ENCODE results near the gene SELENBP1.
"Not testable (repeated sequence)": the region's sequence is repeated elsewhere in the genome, so short reads cannot be mapped to it uniquely, and the experiment has no call there.

SELENBP1 gene

GRCh38 chr1:151377150-151377884, 4.8 kb upstream of the SELENBP1 start:
- no peak for DNase-seq

- DNase-seq = no peak
Measured at GRCh38 chr1:151373196-151373595, 691 bp upstream of the SELENBP1 start.

- no peak for DNase-seq
Measured at GRCh38 chr1:151371370-151372057, 991 bp downstream of the SELENBP1 start.

GRCh38 chr1:151370211-151370911, 2.1 kb downstream of the SELENBP1 start:
- DNase-seq = no peak

GRCh38 chr1:151369621-151370048, 2.9 kb downstream of the SELENBP1 start:
- DNase-seq = no peak

GRCh38 chr1:151369302-151369610, 3.2 kb downstream of the SELENBP1 start:
- no peak for DNase-seq

GRCh38 chr1:151368393-151369301, 3.9 kb downstream of the SELENBP1 start:
- no peak for DNase-seq

- DNase-seq = no peak
Measured at GRCh38 chr1:151367658-151368392, 4.7 kb downstream of the SELENBP1 start.

GRCh38 chr1:151364996-151365395, 7.5 kb downstream of the SELENBP1 start:
- DNase-seq = no peak

GRCh38 chr1:151362308-151363155, 10.0 kb downstream of the SELENBP1 start:
- no peak for DNase-seq

GRCh38 chr1:151361883-151362282, 10.6 kb downstream of the SELENBP1 start:
- no peak for DNase-seq

GRCh38 chr1:151356696-151357095, 15.8 kb downstream of the SELENBP1 start:
- DNase-seq = no peak

- no peak for DNase-seq
Measured at GRCh38 chr1:151352021-151352718, 20.3 kb downstream of the SELENBP1 start.

- DNase-seq = not testable (repeated sequence)
Measured at GRCh38 chr1:151350323-151350722, 22.2 kb downstream of the SELENBP1 start.

- no peak for DNase-seq
Measured at GRCh38 chr1:151347523-151348246, 24.8 kb downstream of the SELENBP1 start.

- DNase-seq = peak; percentile 99
Measured at GRCh38 chr1:151346769-151347522, 25.6 kb downstream of the SELENBP1 start, which contains the start of gene RFX5. Gene RFX5, minus strand, starts transcription at chr1:151347252. Its CDS starts 932 bp downstream, at chr1:151346320.

GRCh38 chr1:151346082-151346768, 26.3 kb downstream of the SELENBP1 start:
- peak; percentile 24 for DNase-seq

- DNase-seq = no peak
Measured at GRCh38 chr1:151344291-151344690, 28.2 kb downstream of the SELENBP1 start.

Measured in CD4-positive, alpha-beta T cell treated with Interleukin-21 for 1 hour (primary cell).